T-helper 2 cell treated with Interferon-gamma antibody and Interleukin-4, amounts not matched to agents 100 ng/mL and 5 ng/mL, for 36 hours (primary cell): Measurements from ENCODE around the gene CRTC1. TPM values are rescaled to one million over a fixed set of nuclear protein-coding genes. Genes with fewer than 3 reads are reported as not detected.

Experiments
- intact Hi-C: fragments of 100-400 bp; cut with micrococcal nuclease; formaldehyde crosslinking; loops from one replicate; pipeline ENCODE4 v1.15.1; 2023
- total RNA-seq: library from RNA; stranded (reverse); gene quantifications from 2 replicates; pipeline ENCODE4 v1.2.3, GENCODE V29; 2022

CRTC1 gene, protein sequence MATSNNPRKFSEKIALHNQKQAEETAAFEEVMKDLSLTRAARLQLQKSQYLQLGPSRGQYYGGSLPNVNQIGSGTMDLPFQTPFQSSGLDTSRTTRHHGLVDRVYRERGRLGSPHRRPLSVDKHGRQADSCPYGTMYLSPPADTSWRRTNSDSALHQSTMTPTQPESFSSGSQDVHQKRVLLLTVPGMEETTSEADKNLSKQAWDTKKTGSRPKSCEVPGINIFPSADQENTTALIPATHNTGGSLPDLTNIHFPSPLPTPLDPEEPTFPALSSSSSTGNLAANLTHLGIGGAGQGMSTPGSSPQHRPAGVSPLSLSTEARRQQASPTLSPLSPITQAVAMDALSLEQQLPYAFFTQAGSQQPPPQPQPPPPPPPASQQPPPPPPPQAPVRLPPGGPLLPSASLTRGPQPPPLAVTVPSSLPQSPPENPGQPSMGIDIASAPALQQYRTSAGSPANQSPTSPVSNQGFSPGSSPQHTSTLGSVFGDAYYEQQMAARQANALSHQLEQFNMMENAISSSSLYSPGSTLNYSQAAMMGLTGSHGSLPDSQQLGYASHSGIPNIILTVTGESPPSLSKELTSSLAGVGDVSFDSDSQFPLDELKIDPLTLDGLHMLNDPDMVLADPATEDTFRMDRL
- 8.2 and 9.4 TPM in 2 replicates for total RNA-seq

DNA sequence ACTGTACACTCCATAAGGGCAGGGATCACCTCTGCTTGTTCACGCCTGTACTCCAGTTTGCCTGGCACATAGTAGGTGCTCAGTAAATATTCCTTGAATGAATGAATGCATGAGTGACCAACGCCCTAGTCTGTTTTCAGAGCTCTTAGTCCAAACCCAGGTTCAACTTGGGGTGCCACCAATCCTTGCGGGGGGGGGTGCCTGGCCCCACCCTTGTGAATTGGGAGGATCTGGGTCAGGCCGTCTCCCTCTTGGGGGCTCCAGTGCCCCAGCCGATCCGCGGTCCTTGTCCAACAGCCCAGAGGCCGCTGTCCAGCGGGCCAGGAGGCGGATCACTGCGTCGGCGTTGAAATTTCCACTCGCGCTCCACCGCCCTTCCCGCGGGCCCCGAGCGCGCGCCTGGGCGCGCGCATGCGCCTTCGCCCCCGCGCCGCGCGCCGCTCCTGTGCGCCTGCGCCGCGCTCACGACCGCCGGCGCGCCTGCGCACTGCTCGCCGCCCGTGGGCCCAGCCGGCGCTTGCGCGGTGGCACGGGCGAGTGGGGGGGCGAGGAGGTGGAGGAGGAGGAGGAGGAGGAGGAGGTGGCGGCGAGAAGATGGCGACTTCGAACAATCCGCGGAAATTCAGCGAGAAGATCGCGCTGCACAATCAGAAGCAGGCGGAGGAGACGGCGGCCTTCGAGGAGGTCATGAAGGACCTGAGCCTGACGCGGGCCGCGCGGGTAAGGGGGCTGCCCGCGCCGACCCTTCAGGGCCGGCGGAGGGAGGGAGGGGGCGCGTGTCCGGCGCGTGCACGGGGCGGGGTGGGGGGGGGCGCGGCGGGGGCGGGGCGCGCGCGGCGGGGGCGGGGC, at the start of gene CRTC1:
Gene CRTC1, plus strand, starts transcription at position 572 of the 849 bp plus-strand sequence. Its CDS starts 23 bp downstream, at position 595.
- intact Hi-C loops = loop anchor here (1.0 kb wide), 2 partner anchors 47 to 161 kb away; partner anchors contain the start of gene ELL

- intact Hi-C loops = no loop called here
Measured at GRCh38 chr19:18634612-18635297, 48.7 kb upstream of the CRTC1 start.

GRCh38 chr19:18635831-18636182, 47.7 kb upstream of the CRTC1 start:
- intact Hi-C loops = loop anchor here (1.0 to 2.0 kb wide), 5 partner anchors 47 to 283 kb away; partner anchors contain the start of genes COPE, CRTC1, DDX49 and ELL

DNA sequence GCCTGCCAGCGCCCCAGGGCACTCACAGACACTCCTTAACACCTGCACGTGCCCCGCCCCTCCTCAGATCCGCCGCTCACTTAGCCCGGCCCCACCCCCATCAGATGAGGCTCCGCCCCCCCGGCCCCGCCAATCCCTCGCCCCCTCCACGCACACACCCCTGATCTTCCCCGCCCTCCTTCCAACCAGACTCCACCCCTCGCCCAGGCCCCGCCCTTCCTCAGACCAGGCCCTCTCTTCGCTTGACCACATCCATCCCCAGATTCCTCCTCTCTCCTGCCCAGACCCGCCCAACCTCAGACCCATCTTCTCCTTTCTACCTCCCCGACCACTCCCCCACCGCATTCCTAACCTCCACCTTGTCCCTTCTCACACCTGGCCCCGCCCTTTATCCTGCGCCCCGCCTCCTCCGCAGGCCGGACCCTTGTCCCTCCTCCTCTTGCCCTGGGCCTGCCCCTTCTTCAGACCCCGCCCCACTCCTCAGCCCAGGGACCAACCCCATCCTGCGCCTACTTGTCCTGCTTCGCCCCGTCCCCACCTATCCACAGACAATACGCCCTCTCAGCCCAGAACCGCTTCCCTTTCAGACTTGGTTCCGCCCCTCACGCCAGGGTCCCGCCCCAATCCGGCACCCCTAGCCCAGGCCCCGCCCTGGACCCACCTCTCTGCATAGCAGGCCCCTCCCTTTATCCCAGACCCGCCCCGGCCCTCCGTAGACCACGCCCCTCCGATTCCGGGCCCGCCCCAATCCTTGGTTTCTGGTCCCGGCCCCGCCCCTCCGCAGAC, 47.1 kb upstream of the CRTC1 start:
- intact Hi-C loops = loop anchor here (1.0 to 2.0 kb wide), 5 partner anchors 47 to 283 kb away; partner anchors contain the start of genes COPE, CRTC1, DDX49 and ELL

DNA sequence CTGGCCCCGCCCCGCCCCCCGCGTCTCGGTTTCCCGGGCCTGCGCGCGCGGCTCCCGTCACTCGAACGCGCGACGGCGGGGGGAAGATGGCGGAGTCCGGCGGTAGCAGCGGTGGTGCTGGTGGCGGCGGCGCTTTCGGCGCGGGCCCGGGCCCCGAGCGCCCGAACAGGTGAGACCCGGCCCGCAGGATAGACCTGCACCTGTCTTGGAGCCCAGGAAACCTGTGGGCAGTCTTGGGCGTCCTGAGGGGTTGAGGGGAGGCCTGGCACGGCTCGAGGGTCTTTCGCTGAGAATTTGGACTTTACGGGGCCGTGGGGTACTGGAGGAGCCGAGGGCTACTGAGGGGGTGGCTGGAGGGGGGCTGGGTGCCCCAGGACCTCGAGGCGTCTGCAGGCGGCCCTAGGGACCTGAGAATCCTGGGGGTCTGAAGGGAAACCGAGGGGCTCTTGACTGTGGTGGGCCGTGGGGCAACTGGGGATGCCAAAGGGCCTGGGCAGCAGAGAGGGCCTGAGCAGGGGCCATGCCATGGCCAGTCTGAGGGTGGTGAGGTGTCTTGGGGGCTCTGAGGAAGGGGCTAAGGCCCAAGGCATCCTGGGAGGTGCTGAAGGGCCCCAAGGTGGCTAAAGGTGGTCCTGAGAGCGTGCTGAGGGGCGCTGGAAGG, 46.4 kb upstream of the CRTC1 start, which contains the start of gene KLHL26:
Gene KLHL26, plus strand, starts transcription at position 60 of the 661 bp plus-strand sequence. Its CDS starts 27 bp downstream, at position 87.
- intact Hi-C loops = loop anchor here (1.0 to 2.0 kb wide), 5 partner anchors 46 to 282 kb away; partner anchors contain the start of genes COPE, CRTC1, DDX49 and ELL

- intact Hi-C loops = loop anchor here (2.0 kb wide), 1 partner anchor 49 kb away; the partner anchor contains the start of gene REX1BD
Measured at GRCh38 chr19:18637673-18638630, 45.5 kb upstream of the CRTC1 start.

DNA sequence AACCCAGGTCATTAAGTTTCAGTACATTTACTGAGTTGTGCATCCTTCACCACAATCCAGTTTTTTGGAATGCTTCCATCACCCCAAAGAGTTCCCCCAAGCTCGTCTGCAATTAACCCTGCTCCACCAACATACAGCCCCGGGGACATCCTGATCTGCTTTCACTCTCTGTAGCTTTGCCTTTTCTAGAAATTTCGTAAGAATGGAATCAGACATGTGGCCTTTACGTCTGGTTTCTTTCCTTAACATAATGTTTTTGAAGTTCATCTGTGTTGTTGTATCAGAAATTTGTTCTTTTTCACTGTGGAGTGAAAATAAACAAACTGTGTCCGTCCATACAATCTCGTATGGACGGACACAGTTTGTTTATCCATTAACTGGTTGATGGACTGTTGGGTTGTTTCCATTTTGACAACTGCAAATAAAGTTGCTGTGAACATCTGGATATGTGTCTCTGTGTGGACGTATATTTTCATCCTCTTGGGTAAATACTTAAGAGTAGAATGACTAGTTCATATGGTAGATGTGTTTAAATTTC, 43.7 kb upstream of the CRTC1 start:
- intact Hi-C loops = no loop called here

DNA sequence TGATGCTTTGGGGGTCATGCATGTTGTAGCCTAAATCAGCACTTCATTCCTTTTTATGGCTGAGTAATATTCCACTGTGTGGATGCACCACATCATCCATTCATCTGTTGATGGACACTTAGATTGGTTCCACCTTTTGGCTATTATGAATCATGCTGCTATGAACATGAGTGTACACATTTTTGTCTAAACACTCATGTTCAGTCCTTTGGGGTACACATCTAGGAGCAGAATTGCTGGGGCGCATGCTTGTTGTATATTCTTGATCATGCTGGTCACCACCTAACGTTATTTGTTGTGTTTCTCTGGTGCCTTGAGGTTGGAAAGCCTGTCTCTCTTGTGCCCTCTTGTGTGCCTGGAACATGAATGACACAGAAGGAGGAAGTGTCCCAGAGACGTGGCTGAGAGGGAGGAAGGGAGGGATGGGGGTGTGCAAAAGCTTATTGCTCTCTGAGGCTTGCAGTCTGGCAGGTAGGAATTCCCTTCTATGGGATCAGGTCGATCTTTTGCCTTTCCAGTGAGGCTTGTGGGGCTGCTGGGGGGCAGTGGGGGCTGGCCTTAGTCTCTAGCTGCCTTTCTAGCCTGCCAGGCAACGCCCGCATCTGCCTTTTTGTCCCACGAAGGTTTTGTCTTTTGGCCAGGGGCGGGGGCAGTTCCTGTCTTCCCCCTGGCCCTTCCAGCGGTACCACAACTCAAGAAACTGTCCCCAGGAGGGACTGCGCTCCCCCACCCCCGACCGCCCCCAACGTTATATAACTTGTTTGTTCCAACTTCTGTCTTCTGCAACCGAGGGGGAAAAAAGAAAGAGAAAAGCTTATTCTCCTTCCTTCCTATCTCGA, 39.1 kb upstream of the CRTC1 start:
- intact Hi-C loops = no loop called here

DNA sequence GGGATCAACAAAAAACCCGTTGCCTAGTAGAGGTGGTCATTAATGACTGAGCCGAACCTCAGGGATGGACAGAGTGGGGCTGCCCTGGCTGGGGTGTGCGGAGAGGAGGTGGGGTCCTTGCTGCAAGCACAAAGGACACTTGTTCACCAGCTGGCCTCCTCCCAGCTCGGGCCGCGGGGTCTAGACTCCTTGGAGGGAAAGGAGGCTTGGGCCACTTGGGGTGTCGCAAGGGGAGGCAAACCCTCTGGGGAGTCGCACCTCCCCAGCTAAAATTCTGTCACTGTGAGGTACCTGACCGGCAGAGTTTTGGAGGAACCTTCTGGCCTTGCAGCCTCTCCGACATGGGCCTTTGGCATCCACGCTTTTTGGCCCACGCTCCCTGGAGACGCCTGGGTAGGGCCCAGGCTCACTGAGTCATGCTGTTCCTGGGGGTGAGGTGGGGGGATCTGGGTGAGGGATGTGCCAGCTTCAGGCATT, 38.4 kb upstream of the CRTC1 start:
- intact Hi-C loops = no loop called here

- intact Hi-C loops = no loop called here
Measured at GRCh38 chr19:18646535-18647370, 36.7 kb upstream of the CRTC1 start.

DNA sequence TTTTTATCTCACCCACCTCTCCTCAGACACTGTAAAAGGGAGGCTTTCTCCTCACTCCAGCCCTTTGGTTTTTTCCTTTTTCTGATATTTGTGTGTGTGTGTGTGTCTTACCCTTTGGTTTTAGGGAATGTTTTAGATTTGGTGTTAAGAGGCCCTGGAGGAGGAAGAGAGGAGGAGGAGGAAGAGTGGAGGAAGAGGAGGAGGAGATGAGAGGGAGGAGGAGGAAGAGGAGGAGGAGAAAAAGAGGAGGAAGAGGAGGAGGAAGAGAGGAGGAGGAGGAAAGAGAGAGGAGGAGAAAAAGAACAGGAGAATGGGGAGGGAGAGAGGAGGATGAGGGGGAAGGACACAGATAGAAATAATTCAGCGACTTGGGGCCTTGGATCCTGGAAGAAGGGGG, 36.1 kb upstream of the CRTC1 start:
- intact Hi-C loops = no loop called here

GRCh38 chr19:18647807-18648206, 35.7 kb upstream of the CRTC1 start:
- intact Hi-C loops = no loop called here

DNA sequence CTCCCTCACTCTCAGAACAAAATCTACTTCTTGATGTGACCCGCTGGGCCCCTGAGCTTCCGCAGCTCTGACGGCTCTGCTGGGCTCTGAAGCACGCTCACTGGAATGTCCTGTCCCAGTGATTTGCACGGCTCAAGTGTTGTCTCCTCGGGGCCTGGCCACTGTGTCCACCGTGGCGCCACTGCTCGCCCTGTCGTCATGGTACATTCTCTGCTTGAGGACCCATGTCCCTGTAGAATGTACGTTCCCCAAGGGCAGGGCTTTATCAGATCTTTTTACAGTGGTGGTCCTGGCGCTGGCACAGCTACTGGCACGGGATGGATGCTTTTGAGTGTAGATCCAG, 34.5 kb upstream of the CRTC1 start:
- intact Hi-C loops = no loop called here

DNA sequence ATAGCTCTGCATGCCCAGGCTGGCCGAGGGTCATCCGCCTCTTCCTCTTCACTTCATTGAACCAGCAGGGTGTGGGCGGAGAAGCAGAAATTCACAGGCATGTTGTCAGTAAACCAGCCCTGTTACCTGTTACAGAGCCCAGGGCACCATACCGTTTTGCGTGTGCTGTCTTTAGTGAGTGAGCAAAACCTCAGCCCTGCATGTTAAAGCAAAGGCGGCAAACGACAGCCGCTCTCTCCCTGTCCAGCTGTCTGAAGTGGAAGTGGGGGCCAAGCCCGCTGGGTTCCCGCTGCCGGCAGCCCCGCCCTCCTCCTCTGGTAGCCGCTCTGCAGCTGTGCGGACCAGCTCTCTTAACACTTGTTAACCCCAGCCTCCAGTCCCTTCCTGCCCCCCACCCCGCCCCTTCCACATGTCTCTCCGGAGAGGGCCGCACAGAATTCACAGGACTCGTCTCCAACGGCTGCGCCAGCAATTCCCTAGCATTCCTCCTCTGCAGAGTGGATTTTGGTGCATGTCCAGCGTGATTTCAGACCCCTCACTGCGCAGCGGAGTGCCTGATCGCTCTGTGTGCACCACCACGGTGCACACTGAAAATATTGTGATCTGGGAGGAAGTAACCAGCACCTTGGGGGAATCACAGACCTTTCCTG, 34.0 kb upstream of the CRTC1 start:
- intact Hi-C loops = no loop called here

GRCh38 chr19:18650021-18650390, 33.5 kb upstream of the CRTC1 start:
- intact Hi-C loops = no loop called here
